Liver (tissue), 3 donors: ENCODE data around the gene CDK11A.
"Not testable (repeated sequence)": the region's sequence is repeated elsewhere in the genome, so short reads cannot be mapped to it uniquely, and the experiment has no call there.

Source experiments
- FOXA1 ChIP-seq: IDR thresholded peaks from 2 replicates; pipeline ENCODE4 v1.6.1; 2016; ENCODE audit warnings: antibody characterized with exemption
- GABPA ChIP-seq, 2 donors: IDR thresholded peaks in 1 of 2; conservative IDR thresholded peaks in 1 of 2; 2 replicates each; pipeline ENCODE4 v1.6.1; 2016; ENCODE audit warnings: antibody characterized with exemption in 2 of 2, mild to moderate bottlenecking in 1 of 2, moderate library complexity in 1 of 2
- NR2F2 ChIP-seq: IDR thresholded peaks from 2 replicates; pipeline ENCODE4 v1.6.1; 2016; ENCODE audit warnings: antibody characterized with exemption
- RXRA ChIP-seq, 2 donors: IDR thresholded peaks; 2 replicates each; pipeline ENCODE4 v1.6.1; 2017 to 2018; ENCODE audit warnings: antibody characterized with exemption in 2 of 2, mild to moderate bottlenecking in 1 of 2
- SP1 ChIP-seq: IDR thresholded peaks from 2 replicates; pipeline ENCODE4 v1.6.1; 2018; ENCODE audit warnings: antibody characterized with exemption, mild to moderate bottlenecking
- TAF1 ChIP-seq: conservative IDR thresholded peaks from 2 replicates; pipeline ENCODE4 v1.6.1; 2016; ENCODE audit warnings: antibody characterized with exemption, mild to moderate bottlenecking
- YY1 ChIP-seq: IDR thresholded peaks from 2 replicates; pipeline ENCODE4 v1.6.1; 2016; ENCODE audit warnings: antibody characterized with exemption, mild to moderate bottlenecking
- TF ChIP-seq, protein P1 (sequence below): fragments of 150-350 bp; IDR thresholded peaks from 2 replicates; pipeline ENCODE4 v1.5.1; 2017; ENCODE audit warnings: improper control_type of control experiment, low read depth, low read length; ENCODE audit not compliant: missing input control
- TF ChIP-seq, protein P2 (sequence below): IDR thresholded peaks from 2 replicates; pipeline ENCODE4 v1.6.1; 2016; ENCODE audit warnings: antibody characterized with exemption
- TF ChIP-seq, protein P3 (sequence below): IDR thresholded peaks from 2 replicates; pipeline ENCODE4 v1.6.1; 2016; ENCODE audit warnings: antibody characterized with exemption
- donor health status: healthy.
- donor health status: healthy.

DNA sequence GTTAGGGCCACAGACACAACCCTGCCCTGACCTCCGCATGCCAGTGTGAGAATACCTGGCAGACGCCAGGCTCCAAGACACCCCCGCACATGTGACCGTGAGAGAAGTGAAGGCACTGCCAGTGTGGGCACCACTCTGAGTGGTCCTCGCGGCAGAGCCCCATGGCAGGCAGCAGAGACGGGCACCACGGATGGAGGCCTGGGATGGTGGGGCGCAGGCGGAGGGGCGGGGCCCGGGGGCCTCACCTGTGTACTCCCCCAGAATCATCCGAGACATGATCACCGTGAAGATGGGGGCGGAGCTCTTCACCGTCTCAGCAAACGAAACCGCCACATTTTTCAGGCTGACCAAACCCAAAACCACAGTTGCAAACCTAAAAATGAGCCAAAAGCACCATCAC is 48.9 kb downstream of the CDK11A start:
- TF ChIP-seq, protein P1, sequence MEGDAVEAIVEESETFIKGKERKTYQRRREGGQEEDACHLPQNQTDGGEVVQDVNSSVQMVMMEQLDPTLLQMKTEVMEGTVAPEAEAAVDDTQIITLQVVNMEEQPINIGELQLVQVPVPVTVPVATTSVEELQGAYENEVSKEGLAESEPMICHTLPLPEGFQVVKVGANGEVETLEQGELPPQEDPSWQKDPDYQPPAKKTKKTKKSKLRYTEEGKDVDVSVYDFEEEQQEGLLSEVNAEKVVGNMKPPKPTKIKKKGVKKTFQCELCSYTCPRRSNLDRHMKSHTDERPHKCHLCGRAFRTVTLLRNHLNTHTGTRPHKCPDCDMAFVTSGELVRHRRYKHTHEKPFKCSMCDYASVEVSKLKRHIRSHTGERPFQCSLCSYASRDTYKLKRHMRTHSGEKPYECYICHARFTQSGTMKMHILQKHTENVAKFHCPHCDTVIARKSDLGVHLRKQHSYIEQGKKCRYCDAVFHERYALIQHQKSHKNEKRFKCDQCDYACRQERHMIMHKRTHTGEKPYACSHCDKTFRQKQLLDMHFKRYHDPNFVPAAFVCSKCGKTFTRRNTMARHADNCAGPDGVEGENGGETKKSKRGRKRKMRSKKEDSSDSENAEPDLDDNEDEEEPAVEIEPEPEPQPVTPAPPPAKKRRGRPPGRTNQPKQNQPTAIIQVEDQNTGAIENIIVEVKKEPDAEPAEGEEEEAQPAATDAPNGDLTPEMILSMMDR = not testable (repeated sequence)
- TF ChIP-seq SP1; GABPA (IDR thresholded peaks at IDR 0.05 in 1 of 2, conservative IDR thresholded peaks at IDR 0.05 in 1 of 2); NR2F2; YY1; TAF1; RXRA (IDR thresholded peaks at IDR 0.05); FOXA1: not testable (repeated sequence)
- TF ChIP-seq, protein P2, sequence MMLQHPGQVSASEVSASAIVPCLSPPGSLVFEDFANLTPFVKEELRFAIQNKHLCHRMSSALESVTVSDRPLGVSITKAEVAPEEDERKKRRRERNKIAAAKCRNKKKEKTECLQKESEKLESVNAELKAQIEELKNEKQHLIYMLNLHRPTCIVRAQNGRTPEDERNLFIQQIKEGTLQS = not testable (repeated sequence)
- TF ChIP-seq, protein P3, sequence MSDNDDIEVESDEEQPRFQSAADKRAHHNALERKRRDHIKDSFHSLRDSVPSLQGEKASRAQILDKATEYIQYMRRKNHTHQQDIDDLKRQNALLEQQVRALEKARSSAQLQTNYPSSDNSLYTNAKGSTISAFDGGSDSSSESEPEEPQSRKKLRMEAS = not testable (repeated sequence)
